ENCODE data around the gene ACOXL.

ACOXL gene

DNA sequence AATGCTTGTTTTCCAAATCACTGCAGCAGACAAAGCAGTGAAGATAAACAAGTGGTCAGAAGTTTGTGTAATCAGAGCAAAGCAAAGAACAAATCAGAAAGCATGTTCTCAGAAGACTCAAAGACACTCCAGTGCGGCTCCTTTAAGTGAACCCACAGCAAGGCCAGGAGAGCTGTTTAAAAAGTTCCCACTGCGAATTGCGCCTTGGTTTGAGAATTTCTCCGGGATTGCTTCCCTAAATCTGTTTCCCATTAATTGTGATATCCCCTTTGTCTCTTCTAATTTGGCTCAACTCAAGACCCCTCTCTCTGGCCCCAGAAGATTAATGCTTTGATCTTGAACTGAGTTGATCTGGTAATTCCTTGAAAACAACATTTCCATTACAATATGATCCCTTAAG is 265.9 kb downstream of the ACOXL start:
- TF ChIP-seq, protein P1, sequence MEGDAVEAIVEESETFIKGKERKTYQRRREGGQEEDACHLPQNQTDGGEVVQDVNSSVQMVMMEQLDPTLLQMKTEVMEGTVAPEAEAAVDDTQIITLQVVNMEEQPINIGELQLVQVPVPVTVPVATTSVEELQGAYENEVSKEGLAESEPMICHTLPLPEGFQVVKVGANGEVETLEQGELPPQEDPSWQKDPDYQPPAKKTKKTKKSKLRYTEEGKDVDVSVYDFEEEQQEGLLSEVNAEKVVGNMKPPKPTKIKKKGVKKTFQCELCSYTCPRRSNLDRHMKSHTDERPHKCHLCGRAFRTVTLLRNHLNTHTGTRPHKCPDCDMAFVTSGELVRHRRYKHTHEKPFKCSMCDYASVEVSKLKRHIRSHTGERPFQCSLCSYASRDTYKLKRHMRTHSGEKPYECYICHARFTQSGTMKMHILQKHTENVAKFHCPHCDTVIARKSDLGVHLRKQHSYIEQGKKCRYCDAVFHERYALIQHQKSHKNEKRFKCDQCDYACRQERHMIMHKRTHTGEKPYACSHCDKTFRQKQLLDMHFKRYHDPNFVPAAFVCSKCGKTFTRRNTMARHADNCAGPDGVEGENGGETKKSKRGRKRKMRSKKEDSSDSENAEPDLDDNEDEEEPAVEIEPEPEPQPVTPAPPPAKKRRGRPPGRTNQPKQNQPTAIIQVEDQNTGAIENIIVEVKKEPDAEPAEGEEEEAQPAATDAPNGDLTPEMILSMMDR (IDR thresholded peaks at IDR 0.05) = no peak

DNA sequence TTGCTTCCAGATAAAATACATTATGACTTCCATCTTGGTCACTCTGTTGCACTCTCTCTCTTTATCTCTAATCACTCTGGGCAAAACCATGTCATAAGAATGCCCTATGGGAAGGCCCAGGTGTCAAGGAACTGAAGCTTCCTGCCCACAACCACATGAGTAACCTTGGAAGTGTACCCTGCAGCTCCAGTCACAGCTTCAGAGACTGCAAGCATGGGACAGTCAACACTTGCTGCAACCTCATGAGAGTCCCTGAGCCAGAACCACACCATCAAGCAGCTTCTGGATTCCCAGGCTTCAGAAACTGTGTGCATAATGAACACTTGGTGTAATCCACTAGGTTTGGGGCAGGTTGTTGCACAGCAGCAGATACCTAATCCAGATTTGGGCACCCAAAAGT is 267.3 kb downstream of the ACOXL start:
- TF ChIP-seq, protein P1 (IDR thresholded peaks at IDR 0.05) = no peak

DNA sequence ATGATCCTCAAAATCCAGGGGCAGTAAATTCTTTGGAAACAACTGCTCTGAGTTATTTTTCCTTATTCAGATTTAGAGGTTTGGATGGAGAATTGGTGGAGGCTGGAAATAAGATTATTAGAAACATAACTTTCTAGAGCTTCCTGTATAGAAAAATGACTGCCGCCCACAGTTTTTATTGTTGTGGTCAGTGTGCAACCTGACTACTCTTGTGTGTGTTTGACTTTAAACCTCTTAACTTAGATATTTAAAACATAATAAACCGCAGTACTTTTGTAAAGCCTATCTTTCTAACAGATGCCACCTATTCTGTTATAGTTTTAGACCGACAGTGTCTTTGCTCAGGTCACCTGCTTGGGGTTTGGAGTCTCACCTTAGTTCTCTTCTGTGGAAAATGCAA is 272.9 kb downstream of the ACOXL start:
- TF ChIP-seq, protein P1 (IDR thresholded peaks at IDR 0.05) = no peak

DNA sequence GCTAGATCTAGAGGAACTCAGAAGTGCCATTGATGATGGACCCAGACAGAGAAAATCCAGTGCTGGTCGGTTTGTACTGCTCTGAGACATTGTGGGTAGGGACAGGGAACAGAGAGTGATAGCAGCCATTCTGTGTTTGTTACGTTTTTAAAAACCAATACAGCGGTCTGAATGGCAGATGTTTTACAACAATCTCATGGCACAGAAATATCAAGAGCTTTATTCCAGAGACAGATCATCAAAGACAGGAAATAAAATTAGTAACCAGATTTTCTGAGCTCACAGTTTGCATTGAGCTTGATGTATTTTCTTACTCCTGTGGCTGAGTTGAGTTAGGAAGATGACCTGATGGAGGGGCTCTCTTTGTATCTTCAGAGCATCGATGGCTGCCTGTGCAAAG is 273.4 kb downstream of the ACOXL start:
- TF ChIP-seq, protein P1 (IDR thresholded peaks at IDR 0.05) = no peak

DNA sequence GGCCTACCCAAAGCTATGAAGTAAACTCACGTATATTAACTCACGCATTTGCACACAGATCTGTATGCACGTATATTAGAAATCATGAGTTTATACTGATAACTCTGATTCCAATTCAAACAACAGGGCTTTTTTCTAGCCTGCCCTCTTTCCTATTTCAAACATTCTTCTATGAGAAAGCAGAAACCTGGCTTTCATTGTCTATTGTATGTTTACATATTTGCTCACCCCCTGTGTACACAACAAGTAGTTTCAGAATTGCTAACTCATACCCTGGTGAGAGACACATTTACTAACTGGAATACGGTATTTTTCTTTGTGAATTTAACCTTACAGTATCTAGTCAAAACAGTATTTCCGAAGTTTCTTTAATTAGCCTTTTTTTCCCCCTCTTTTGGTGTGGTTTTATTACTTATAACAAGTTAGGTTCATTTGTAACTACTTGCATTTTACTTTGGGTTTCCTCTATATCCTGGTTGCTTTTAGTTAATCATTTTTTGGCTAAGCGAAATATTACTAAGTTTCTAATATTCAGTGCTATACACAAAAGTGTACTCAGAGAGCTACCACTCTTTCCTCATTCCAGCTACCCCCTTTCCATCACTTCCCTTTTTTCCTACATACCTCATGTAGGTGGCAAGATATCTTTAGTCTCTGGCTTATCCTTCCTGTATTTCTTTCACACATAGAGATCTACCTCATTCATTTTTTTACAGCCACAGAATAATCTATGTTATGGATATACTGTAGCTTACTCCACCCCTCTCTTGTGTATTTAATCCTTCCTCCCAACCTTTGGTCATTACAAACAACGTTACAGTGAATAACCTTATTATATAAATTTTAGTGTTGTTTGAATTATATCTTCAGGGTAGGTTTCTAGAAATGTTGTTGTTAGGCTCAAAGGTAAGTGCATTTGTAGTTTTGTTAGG is 275.6 kb downstream of the ACOXL start:
- TF ChIP-seq, protein P1 (IDR thresholded peaks at IDR 0.05) = no peak

DNA sequence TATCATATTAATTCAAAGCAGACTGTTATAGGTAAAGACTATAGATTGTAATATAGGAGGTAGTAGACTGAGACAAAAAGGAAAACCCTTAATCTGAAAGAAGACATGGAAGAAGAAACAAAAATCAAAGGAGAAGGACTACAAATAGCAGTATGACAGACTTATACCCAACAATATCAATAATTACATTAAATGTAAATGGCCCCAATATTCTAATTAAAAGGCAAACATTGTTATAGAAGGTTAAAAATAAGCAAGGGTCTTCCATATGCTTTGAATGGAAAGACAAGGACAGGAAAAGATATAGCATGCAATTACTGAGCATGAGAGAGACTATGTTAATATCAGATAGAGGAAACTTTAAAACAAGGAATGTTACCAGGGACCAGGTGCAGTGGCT is 278.8 kb downstream of the ACOXL start:
- TF ChIP-seq, protein P1 (IDR thresholded peaks at IDR 0.05) = no peak

DNA sequence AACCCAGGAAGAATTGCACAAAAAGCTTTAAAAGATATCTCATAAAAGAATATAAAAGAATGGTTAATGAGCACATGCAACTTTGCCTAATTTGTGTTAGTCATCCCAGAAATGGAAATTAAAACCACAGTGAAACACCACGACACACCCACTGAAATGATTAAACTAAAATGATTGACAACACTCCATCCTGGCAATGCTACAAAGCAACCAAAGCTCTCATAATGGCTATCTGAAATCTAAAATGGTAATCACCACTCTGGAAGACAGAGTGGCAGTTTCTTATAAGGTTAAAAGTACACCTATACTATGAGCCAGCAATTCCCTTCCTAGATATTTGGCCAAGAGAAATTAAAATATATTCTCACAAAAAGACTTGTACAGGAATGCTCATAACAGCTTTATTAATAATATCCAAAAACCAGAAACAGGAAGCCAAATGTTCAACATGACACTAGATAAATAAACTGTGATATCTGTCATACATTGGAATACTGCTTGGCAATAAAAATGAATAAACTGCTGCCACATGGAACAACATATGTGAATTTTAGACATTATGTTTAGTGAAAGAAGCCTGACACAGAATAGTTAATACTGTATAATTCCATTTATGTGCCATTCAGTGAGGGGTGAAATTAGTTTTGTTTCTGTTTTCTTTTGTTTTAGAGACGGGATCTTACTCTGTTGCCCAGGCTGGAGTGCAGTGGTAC is 283.1 kb downstream of the ACOXL start:
- TF ChIP-seq, protein P1 (IDR thresholded peaks at IDR 0.05) = no peak

Data from LNCAP (cell line).